ENCODE data around the gene CPNE4.

DNA sequence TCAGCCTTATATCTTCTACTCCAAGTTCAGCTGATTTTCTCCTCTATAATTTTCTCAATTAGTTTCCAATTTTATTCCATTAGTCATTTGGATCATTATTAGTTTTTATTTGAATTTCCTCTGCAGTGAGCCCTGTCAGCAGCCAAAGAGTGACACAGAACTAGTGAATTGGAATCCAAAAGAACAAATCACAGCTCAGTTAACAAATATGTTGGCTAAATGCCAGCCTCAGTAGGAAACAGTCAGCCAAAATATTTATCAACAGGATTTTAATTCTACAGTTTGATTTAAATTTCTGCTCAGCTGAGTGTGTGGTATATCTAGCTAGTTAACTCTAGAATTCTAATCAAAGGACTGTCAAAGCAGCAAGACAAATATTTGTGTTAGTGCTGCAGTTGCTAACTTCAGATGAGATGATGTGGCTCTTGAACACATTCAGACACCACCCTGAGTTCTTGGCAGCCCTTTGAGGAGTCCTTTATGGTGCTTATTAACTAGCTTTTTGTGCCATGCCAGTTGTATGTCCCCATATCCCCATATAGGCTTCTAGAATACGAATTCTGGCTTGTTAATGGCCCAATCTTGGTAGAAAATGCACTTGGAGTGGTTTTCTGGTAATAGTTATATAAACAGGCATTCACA, 194.5 kb downstream of the CPNE4 start:
- TF ChIP-seq POLR2AphosphoS5 (IDR thresholded peaks at IDR 0.05; ENCODE audit: borderline replicate concordance, low read depth, low read length) (no peak), EZH2 (IDR thresholded peaks at IDR 0.05) (no peak)

Measured in SK-N-MC (cell line).